HL-60/S4 (cell line): ENCODE data around the gene PI4K2B.
"Not testable (repeated sequence)": the region's sequence is repeated elsewhere in the genome, so short reads cannot be mapped to it uniquely, and the experiment has no call there.

Source experiments
- in situ Hi-C: fragments of 300-500 bp; cut with MboI; formaldehyde crosslinking; loops from 2 replicates; pipeline ENCODE4 v1.14.3; 2022; ENCODE audit warnings: low sequenced_read_pairs

The PI4K2B gene

DNA sequence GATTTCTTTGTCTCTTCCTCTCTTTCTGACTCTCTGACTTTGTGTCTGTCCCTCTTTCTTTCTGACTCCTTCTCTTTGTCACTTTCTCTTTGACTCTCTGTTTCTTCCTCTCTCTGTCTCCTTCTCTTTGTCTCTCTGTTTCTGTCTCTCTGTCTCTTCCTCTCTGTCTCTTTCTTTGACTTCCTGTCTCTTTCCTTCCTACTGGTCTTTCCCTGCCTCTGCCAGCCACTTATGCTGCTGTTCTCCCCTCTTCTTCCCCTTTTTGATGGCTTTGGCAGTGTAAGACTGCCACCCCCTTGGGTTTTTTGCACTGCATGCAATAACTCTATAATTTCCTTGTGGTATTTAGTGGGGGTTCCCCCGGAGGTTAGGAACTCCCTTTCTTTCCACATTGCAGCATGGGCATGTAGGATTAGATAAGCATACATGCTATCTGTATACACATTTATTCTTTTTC is 6.9 kb downstream of the PI4K2B start:
- in situ Hi-C loops, result not testable (repeated sequence)

- in situ Hi-C loops, result not testable (repeated sequence)
These were observed 8.4 kb downstream of the PI4K2B start for GRCh38 chr4:25242195-25242594.

GRCh38 chr4:25245181-25245580 is 11.3 kb downstream of the PI4K2B start:
- in situ Hi-C loops, result no loop called here

- in situ Hi-C loops, result no loop called here
These were observed 13.1 kb downstream of the PI4K2B start for GRCh38 chr4:25246680-25247611.

DNA sequence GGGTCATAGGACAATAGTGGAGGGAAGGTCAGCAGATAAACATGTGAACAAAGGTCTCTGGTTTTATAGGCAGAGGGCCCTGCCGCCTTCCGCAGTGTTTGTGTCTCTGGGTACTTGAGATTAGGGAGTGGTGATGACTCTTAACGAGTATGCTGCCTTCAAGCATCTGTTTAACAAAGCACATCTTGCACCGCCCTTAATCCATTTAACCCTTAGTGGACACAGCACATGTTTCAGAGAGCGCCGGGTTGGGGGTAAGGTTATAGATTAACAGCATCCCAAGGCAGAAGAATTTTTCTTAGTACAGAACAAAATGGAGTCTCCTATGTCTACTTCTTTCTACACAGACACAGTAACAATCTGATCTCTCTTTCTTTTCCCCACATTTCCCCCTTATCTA is 15.0 kb downstream of the PI4K2B start:
- in situ Hi-C loops, result not testable (repeated sequence)

GRCh38 chr4:25249494-25249893 is 15.7 kb downstream of the PI4K2B start:
- in situ Hi-C loops, result not testable (repeated sequence)

DNA sequence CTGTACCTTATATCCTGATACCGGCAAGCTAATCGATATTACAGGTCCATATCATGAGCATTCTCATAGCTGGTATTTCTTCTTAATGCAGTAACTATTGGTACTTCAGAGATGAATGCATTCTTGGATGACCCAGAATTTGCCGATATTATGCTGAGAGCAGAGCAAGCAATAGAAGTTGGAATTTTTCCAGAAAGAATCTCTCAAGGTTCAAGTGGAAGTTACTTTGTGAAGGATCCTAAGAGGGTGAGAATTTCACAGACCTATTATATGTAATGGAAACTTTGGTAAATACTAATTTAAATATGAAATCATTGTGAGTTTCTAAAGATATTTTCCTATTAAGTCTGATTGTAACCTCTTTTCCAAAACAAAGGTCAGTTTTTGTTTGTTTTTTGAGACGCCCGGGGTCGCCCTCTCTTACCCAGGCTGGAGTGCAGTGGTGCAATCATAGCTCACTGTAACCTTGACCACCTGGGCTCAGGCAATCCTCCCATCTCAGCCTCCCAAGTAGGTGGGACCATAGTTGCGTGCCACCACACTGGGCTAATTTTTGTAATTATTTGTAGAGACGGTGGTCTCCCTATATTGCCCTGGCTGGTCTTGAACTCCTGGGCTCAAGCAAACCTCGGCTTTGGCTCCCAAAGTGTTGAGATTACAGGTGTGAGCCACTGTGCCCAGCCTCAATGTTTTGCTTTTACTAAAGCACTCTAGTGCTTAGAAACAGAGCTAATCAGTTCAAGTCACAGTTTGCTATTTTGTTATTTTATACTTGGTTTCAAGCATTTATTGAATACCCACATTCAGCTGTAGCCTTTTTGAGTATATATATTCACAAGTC is 18.6 kb downstream of the PI4K2B start:
- in situ Hi-C loops, result no loop called here

DNA sequence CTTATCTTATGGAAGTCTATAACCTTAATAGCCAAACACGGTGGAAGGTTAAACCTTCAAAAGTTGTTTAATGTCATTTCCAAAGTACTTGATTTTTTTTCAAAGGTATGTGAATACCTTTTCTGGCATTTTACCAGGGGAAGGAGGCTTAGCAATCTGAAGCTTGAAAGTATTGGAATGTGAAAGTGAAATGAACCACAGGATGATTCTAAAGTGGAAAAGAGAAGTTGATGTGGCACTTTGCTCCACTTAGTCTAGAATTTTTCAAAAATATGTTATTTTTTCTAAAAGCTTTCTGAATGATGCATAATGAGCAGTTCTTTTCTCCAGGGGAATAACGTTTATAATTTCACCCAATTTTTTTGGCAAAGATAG is 19.2 kb downstream of the PI4K2B start:
- in situ Hi-C loops, result no loop called here

DNA sequence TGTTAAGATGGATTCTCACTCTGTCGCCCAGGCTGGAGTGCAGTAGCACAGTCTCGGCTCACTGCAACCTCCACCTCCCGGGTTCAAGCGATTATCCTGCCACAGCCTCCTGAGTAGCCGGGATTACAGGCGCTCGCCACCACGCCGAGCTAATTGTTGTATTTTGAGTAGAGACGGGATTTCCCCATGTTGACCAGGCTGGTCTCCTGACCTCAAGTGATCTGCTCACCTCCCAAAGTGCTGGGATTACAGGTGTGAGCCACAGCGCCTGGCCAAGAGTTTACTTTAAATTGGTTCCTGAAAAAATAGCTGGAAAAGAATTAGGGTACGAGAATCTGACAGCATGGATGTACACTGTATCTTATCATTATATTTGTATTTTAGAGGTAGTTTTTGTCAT is 20.0 kb downstream of the PI4K2B start:
- in situ Hi-C loops, result not testable (repeated sequence)

DNA sequence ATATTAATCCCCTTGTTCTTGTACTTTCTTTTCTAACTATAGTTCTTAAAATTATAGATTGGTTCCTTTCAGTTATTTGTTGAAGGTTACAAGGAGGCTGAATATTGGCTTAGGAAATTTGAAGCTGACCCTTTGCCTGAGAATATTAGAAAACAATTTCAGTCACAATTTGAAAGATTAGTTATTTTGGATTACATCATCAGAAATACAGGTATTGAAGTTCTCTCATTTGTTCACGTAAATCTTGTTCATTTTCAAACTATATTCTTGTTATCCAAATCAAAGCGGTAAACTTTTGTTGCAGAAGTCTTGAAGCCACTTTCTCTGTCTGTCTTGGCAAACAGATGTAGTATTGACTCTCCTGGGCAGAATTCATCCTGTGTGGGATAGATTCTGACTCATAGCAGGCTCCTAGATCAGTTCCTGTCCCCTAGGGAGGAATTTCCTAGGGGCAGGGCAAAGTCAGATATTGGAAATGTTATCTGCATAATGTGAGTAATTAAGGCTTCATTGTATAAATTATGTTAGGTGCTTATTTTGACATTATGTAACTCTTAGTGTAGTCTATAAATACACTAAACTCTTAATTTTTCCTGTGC is 25.2 kb downstream of the PI4K2B start:
- in situ Hi-C loops, result no loop called here

- in situ Hi-C loops, result no loop called here
These were observed 38.0 kb downstream of the PI4K2B start for GRCh38 chr4:25271866-25272265.

- in situ Hi-C loops, result no loop called here
These were observed 46.4 kb downstream of the PI4K2B start for GRCh38 chr4:25280210-25280609.

GRCh38 chr4:25283948-25284347 is 50.1 kb downstream of the PI4K2B start:
- in situ Hi-C loops, result no loop called here

DNA sequence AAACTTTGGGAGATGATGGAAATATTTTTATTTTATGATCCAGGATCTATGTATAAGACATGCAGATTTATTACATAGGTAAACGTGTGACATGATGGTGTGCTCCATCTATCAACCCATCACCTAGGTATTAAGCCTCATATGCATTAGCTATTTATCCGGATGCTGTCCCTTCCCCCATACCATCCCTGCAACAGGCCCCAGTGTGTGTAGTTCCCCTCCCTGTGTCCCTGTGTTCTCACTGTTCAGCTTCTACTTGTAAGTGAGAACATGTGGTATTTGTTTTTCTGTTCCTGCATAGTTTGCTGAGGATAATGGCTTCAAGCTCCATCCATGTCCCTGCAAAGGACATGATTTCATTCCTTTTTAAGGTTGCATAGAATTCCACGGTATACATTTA is 50.6 kb downstream of the PI4K2B start:
- in situ Hi-C loops, result no loop called here

DNA sequence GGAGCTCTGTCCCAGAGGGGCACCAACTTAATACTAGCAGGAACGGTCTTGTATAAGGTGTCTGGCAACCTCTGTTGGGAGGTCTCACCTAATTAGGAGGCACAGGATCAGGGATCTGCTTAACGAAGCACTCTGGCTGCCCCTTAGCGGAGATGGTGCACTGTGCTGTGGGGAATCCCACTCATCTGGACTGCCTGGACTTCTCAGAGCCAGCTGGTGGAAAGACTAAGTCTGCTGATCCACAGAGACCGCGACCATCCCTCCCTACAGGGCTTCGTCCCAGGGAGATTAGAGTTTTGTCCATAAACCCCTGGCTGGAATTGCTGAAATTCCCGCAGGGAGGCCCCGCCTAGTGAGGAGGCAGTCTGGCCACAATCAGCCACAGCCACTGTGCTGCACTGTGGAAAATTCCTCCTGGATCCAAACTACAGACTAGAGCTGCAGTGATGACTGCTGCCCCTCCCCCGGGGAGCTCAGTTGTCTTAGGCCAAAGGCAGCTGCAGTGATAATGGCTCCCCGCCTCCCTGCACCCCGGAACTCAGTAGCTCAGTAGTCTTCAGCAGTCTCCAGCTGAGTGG is 56.7 kb downstream of the PI4K2B start:
- in situ Hi-C loops, result no loop called here

DNA sequence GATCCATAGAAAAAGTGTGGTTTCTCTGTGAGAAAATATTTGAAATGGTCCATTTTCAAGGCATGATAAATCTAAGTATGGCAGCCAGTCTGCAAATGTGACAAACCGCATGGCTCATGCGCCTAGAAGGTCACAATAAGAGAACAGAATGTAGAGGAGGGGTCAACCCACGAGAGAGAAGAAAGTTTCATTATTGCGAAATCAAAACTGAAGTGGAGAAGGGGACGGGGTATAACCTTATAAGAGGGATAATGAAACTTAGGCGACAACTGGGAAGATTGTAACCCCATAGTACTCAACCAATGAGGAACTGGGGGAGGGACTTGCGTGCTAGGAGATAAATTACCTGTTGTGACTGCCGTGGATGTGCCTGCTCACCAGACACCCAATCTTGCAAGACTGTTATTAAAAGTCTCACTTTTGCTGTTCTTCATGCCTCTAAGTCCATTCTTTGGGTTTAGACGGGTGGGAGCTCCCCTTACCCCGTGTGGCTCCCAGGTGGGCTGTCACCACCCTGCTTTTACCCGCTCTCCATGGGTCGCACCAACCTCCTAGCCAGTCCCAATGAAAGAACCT is 57.4 kb downstream of the PI4K2B start:
- in situ Hi-C loops, result no loop called here

- in situ Hi-C loops, result no loop called here
These were observed 63.9 kb downstream of the PI4K2B start for GRCh38 chr4:25297528-25298242.

GRCh38 chr4:25299476-25300203 is 65.8 kb downstream of the PI4K2B start:
- in situ Hi-C loops, result no loop called here

DNA sequence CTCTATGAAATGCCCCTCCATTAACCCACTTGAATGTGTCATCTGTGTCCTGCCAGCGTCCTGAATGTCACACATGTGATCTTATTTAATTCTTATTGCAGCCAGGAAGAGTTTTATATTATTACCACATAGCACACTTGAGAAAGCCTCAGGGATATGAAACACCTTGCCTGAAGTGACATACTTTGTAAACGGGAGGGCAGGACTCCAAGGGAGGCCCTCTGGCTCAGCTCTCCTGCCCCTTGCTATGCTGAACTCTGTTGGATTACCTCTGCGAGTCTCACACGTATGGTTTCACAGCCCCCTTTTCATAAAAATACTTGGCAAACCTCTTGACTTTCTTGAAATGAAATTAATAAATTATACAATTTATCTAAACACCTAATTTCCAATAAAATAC is 67.6 kb downstream of the PI4K2B start:
- in situ Hi-C loops, result no loop called here
